Fibroblast of skin of left biceps (primary cell): ENCODE measurements around the gene ACAP2.
"Not testable (repeated sequence)": the region's sequence is repeated elsewhere in the genome, so short reads cannot be mapped to it uniquely, and the experiment has no call there.

Source experiments
- DNase-seq, 2 experiments: peaks; one replicate each; pipeline ENCODE4 v3.0.0-alpha.2; 2013; ENCODE audit warnings: low read depth in 2 of 2

The ACAP2 gene

DNA sequence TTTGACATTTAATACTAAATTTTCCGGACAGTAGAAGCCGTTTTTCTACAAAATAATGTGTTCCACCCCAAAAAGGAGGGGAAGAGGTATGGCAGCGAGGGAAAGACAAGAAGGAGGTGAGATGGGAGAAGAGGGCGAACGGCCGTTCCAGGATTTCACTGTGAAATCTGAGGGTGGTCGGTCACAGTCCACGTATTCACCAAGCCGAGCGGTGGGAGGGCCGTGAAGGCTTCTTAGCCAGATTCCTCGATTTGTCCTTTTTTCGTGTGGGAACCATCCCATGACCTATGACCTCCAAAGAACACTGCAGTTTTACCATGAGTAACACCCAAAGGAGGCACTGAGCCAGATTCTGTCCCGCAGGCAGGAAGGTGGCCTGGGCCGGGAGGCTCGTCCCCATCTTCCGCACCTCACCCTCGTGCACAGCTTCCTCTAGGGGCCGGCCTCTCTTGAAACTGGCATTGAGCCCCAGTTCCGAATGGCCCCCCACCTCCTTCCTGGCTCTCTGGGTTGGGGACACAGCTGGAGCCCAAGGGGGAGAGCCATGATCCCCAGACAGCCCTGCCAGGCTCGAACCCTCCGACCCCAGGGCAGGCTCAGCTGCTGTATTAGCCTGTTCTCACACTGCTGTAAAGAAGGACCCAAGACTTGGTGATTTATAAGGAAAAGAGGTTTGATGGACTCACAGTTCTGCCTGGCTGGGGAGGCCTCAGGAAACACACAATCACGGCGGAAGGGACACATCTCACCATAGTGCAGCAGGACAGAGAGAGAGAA, 195.5 kb downstream of the ACAP2 start:
- no peak for DNase-seq

DNA sequence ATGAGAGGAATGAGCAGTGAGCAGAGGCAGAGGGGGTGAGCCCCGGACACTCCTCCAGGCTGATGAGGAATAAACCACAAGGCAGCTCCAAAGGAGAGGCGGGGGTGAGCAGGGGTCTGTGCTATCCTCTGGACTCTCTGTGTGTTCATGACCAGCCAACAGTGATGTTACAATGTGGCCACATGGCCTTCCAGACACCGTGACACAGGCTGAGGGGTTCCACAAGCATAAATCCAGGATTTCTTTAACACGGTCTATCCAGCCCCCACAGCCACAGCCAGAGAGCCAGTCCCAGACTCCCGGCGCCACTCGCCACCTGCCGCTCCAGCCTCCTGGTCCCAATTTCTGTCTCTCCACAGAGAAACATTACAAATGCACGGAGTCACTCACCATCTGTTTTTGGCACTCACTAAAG, 196.2 kb downstream of the ACAP2 start:
- DNase-seq = no peak

DNA sequence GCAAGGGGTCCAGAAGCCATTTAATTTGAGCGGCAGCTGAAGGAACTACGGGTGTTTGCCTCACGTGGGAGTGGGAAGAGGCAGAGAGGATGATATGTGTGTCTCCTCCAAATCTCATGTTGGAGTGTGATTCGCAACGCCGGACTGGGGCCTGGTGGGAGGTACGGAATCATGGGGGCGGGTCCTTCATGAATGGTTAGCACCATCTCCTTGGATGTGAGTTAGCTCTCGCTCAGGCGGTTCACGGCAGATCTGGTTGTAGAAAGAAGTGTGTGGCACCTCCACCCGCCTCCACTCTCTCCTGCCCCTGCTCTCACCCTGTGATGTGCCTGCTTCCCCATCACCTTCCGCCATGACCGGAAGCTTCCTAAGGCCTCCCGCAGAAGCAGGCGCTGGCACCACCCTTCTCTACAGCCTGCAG, 197.3 kb downstream of the ACAP2 start:
- no peak for DNase-seq

DNA sequence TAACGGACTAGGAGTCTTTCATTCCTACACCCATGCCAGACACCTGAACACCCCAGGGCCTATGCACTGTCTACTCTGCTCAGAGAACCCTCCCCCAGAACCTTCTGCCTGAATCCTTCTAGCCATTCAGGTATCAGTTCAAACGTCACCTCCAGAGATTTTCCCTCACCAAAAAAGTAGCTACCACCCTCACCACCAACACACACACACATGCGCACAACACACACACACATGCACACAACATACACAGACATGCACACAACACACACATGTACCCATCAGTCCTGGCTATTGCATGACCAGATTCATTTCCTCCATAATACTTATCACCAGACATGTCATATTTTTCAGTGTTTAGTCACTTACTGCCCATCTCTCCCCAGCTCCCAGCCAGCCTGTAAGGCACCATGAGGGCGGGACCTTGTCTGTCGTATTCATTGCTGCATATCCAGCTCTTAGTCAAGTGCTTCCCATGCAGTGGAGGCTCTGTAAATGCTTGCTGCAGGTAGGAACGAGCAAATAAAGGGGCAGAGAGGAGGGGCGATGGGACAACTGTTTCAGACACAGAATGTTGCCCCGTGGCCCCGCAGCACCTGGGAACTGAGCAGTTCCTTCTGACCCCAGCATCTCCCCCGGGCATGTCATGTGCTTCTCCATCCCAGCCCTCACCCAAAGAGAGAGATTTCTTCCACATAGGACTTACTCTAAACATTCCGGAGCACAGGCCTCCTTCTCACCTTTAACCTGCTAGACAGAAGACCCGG, 201.0 kb downstream of the ACAP2 start:
- no peak for DNase-seq

DNA sequence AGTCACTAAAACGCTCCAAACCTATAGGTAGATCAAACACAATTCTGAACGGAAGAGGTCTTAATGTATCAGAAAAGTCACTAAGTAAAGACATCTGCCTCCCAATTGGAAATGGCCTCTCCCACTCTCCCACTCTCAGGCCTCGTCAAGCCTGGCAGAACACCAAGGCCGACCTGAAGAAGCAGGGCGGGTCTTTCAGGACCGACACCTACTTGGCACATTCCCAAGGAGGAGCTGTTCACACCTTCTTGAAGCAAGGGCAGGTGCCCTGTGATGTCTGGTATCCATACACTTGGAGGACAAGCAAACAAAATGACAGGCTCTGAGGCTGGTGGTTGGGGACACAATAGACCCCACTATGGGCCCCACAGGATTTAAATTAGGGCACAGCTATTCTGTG, 201.9 kb downstream of the ACAP2 start:
- no peak for DNase-seq

DNA sequence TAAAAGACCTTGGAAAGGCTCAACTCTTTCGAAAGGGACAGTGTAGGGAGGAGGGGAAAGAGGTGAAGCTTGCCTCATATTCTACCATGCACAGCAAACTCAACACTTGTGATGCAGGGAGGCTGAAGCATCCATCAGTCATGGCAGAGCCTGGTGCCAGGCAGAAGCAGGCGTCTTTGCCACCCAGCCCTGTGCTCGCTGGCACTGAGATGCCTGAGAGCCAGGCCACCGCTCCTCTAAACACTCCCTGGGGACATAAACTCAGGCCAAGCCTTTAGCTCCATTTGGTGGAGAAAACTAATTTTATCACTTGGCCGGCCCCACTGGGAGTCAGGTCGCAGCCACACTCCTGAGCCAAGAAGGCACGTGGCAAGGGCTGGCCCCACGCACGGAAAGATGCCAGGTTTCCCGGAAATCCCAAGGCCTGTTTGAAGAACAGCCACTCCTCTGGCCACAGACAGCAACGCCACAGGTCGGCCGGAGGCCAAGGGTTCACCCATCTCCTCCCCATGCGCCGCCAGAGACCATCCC, 202.6 kb downstream of the ACAP2 start:
- DNase-seq = no peak

DNA sequence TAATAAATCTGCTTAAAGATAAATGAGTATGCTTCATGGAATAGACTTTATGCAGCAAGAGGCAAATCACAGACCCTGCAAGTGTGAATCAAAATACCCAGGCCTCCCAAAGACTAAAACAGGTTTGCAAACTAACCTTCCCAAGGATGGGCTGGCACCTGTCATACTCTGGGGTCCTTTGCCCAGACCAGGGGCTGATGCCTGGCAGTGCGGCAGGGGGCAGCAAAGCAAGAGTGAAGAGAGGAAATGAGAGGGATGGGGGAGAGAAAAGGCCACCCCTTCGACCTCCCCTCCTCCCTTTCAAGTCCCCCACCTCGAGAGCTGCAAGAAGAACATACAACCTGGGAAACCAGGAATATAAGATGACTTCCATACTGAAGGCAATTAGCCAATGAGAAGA, 203.7 kb downstream of the ACAP2 start:
- DNase-seq = no peak

DNA sequence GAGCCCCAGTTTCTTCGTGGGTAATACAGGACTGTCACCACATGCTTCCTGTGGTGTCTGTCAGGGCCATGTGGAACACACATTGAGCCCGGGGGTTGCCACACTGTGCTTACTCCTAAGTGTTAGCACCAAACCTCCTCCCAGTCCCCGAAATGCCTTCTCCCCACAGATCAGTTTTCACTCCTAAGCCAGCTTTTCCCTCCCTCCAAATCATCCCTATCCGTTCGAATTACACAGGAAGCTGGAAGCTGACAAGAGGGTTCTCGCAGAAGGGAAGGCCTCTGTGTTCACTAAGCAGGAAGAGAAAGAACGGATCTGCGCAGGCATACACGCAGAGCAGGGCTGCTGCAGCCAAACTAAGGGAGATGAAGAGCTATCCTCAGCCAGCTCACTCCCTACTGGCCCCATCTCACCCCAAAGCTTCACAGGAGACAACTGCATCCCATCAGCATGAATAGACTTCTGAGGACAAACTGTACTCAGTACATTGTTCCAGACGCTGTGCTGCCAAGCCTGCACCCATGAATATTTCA, 204.2 kb downstream of the ACAP2 start:
- peak in 1 of 2 experiments; percentile 30 for DNase-seq

DNA sequence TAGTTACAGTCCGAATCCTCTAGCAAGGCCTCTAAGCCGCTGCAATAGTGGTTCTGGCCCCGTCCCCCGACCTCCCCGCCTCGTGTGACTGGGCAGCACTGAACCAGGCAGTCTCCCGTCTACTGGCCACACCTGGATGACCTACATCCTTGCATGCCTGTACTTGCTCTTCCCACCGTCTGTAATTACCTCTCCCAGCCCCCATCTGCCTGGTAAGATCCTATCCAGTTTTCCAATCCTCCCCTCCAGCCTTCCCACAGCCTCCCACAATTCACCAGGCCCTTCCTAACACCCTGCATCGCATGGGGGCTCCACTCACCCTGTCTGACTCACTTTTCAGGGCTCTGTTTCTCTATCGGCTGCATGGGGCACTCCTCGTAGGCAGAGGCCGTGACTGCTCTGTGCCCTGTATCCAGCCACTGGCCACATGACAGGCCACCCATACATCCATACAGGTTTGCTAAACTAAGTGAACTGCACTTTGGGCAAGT, 204.7 kb downstream of the ACAP2 start:
- DNase-seq = no peak

DNA sequence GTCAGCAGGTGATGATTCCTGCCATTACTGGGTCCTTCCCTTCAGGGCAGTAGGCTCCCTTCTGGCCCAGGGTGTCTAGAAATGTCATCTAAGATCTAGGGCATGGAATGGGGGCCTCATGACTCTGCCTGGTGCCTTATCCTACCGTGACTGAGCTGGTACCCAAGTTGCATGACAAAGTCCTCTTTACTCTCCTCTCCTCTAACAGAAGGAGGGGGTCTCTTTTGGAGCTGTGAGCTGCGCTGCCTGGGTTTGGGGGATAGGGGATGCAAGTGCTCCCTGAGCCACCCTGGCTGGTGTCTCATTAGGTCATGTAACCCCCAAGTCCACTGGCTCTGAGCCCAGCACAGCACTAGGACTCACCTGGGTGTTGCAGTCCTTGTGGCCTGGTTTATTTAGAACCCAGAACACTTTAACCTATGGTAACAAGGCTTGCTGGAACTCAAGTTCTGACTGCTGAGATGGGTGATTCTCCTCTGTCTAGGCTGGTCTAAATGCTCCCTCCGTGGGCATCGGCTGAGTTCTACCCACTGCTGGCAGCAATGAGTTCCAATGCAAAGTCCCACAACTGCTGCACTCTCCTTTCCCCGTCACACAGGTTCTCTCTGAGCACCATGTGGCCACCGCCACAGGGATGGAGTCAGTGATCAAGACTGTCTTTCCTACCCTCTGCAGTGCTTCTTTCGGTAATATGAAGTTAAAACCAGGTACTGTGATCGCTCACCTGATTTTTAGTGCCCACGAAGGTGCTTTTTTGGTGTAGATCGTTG, 205.8 kb downstream of the ACAP2 start:
- DNase-seq = no peak

DNA sequence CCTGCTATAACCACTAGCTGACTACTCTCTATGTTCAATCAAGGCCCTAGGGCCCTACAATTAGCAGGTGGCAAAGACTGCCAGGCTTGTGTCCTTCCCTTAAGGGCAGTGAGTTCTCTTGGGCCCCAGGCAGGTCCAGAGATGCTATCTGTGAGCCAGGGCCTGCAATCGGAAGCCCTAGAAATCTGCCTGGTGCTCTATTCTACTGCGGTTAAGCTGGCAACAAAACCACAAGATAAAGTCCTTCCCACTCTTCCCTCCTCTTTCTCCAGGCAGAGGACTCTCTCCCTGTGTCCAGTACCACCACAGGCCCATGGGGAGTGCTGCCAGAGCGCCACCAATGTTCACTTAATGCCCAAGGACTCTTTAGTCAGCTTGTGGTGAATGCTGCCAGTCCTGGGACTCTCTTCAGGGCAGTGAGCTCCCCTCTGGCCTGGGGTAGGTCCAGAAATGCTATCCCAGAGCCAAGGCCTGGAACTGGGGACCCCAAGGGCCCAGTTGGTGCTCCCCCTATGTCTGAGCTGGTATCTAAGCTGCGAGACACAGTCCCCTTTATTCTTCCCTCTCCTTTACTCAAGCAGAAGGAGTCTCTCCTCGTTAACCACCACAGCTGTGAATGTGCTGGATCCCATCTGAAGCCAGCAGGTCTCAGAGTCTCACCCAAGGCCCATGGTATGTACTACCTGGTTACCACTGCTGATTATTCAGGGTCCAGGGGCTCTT, 206.6 kb downstream of the ACAP2 start:
- DNase-seq = no peak

DNA sequence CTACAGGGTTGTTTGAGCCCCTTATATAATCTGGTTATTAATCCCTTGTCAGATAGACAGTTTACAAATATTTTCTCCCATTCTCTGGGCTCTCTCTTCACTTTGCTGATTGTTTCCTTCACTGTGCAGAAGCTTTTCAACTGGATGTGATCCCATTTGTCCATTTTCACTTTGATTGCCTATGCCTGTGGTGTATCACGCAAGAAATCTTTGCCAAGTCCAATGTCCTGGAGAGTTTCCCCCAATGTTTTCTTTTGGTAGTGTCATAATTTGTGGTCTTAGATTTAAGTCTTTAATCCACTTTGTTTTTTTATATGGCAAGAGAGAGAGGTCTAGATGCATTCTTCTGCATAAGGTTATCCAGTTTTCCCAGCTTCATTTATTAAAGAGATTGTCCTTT, 212.6 kb downstream of the ACAP2 start:
- DNase-seq = no peak

DNA sequence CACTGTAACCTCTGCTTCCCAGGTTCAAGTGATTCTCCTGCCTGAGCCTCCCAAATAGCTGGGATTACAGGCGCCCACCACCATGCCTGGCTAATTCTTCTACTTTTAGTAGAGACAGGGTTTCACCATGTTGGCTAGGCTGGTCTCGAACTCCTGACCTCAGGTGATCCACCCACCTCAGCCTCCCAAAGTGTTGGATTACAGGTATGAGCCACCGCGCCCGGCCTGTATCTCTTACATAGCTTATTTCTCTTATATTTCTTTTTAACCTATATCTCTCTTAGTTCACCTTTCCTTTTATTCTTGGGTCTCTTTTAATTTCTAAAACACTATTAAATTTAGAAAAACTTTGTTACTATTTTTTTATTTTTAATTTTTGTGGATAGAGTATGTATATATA, 213.9 kb downstream of the ACAP2 start:
- not testable (repeated sequence) for DNase-seq

DNA sequence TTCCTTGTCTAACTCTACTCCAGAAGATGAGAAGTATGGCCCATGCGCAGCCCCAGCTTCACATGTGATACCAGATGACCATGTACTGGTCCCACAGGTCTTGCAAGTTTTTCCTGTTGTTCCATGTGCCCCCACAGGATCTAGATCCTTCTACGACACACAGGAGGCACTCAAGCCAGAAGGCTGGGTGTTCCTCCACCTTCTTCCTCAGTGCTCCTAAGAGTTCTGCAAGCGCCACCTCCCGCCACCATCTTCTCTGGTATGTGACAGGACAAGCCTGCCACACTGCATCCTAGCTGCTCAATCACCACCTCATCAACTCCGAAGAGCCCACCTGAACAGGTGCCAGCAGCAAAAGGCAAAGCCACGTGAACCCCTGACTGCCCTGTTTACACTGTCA, 214.9 kb downstream of the ACAP2 start:
- no peak for DNase-seq

DNA sequence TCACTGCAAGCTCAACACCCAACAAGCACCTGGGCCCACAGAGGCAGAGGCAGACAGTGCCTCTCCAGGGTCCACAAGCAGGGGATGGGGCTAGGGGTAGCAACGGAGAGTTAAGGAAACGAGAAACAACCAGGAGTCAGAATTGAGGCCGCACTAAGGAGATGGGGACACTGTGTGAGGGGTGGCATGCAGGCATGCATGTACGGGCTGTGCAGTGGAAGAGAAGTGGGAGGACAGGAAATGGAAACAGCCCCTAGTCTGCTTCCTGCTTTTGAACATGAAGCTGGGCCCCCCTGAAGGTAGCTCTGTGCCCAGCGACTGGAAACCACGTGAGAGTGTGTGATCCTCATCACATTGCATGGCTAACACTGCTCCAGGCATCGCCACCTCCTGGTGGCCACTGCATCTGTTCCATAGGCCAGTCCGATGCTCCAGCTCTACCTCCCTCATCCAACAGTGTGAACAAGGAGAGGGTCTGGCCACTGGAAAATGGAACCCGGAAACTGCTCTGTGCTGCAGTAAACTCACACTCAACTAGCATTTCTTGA, 215.8 kb downstream of the ACAP2 start:
- DNase-seq = no peak

DNA sequence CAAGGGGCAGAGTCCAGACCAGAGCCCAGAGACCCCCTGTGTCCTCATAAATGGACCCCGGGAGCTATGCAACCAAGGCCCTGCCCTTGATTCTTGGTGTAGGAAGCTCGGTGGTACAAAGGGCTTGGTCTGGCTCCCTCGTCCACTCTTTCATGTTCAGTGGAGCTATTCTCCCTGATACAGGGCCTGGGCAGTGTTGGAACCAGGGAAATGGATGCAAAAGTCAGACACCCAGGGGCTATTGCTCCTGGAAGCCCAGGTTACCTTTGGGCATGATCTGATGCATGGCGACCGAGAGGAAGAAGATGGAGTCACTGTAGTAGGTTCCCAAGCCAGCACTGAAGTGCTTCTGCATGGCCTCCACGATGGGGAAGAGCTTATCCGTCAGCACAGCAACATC, 216.4 kb downstream of the ACAP2 start:
- DNase-seq = no peak

DNA sequence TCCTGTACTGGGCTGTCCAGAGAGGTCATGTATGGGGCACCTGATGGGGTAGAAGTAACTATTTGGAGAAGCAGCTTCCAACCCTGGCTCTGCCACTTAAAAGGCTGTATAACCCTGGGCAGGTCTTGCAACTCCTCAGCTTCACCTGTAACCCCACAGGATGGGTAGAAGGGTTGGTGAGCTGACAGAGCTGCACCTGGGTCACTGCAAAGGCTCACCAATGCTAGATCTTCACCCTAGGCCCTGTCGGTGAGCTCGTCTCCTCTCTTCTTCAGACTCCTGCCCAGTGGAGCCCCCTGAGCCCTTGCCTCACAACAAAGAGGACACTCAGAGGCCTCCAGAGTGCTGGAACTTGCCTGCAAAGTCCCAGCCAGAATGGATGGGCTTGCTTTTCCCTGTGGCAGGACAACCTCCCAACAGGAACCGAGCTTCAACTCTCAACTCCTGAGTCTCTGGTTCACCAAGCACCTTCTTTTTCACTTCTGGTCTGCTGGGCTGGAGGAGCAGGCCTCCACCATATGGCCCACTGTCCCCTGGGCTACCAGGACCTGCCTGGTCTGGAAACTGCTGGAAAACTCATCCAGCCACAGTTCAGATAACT, 217.7 kb downstream of the ACAP2 start:
- no peak for DNase-seq
